AG09319 (cell line): ENCODE results near the gene CASZ1.

Experiments used
- DNase-seq: peaks from one replicate; pipeline ENCODE4 v3.0.0-alpha.2; 2010; ENCODE audit warnings: low read depth; ENCODE audit errors: extremely low read depth
- TF ChIP-seq, protein P1 (sequence below): IDR thresholded peaks from 2 replicates; pipeline ENCODE4 v1.5.1; 2011; ENCODE audit warnings: low read depth, mild to moderate bottlenecking, inconsistent platforms, low read length, moderate library complexity

Gene CASZ1

DNA sequence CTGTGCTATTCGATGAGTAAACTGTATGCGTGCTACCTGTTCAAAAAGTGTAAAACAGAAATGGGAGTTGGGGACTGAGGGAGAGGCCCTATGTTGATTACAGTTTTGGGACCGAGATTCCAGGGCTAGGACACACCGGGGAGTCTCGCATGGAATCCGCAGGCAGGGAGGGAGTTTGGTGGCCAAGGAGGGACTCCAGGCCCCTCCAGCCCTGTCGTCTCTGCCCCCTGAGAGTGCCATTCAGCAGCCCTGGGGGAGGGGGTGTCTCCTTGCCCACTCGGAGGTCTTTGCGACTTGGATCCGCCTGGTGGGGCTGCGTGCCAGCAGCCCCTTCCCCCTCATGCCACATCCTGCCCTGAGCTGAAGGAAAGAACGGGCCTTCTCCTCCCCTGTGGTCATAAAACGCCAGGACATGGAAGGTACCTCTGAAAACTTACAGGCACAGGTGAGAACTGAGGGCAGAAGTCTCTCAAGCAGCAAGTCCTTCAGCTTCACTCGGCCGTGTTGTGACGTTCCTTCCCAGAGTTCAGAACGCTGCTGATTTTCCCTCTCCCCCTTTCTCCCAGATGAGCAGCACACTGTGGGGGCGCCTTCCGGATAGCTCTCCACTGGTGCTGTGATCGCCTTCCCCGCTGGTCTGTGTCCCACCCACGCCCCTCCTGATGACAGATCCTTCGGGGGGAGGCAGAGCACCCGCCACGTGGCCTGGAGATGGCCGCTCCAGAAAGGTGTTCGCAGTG, 180.3 kb downstream of the CASZ1 start:
- TF ChIP-seq, protein P1, sequence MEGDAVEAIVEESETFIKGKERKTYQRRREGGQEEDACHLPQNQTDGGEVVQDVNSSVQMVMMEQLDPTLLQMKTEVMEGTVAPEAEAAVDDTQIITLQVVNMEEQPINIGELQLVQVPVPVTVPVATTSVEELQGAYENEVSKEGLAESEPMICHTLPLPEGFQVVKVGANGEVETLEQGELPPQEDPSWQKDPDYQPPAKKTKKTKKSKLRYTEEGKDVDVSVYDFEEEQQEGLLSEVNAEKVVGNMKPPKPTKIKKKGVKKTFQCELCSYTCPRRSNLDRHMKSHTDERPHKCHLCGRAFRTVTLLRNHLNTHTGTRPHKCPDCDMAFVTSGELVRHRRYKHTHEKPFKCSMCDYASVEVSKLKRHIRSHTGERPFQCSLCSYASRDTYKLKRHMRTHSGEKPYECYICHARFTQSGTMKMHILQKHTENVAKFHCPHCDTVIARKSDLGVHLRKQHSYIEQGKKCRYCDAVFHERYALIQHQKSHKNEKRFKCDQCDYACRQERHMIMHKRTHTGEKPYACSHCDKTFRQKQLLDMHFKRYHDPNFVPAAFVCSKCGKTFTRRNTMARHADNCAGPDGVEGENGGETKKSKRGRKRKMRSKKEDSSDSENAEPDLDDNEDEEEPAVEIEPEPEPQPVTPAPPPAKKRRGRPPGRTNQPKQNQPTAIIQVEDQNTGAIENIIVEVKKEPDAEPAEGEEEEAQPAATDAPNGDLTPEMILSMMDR: no peak
- no peak for DNase-seq

DNA sequence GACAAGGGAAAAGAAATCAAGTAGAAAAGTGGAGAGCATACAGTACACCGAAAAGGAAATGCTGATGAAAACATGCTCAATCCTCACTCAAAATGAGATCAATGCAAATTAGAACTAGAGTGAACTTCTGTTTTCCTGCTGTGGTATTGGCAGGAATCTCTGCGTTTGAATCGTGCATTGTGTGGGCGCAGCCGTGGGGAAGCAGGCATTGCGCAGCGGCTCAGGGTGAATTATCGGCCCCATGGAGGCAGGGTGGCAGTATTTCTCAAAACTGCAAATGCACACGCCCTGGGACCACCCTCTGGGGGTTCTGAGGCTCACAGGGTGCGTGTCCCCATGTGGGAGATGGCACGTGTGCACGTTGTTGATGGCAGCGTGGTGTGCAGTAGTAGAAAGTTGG, 181.1 kb downstream of the CASZ1 start:
- TF ChIP-seq, protein P1: no peak
- DNase-seq: no peak

DNA sequence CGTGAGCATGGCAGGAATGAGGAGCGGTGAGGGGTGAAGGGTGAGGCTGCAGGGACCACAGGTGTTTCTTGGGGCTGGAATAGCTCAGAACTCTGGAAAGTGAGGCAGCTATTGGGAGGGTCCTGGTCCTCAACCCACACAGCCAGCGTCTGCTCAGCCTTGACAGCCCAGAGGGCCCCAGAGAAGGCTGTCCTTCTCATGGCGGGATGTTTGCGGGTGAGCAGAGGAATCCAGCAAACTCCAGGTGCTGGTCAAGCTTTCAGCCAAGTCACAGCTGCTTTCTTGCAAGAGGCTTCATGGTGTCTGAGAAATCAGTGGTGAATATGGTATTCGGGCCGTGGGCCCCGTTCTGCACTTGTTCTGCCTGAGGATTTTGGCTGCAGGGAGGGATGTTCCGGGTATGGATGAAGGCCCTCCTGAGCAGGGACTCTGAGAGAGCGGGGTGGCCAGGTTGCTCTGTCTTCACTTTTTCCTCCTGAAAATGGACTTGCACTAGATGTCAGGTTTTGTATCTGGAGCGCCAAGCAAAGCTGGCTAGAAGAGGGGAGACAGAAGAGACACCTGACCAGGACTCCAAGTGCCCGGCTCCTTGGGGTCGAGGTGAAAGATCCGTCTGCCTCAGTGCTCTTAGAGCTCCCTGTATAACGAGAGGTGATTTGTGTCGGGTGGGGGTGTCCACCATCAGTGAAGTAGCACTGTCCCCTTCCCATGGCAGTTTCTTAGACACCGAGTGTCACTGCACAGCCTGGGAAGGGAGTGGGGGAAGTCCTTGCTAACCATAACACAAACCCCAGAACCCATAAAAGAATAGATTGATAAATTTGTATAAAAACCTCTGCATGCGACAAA, 181.8 kb downstream of the CASZ1 start:
- TF ChIP-seq, protein P1: no peak
- no peak for DNase-seq

DNA sequence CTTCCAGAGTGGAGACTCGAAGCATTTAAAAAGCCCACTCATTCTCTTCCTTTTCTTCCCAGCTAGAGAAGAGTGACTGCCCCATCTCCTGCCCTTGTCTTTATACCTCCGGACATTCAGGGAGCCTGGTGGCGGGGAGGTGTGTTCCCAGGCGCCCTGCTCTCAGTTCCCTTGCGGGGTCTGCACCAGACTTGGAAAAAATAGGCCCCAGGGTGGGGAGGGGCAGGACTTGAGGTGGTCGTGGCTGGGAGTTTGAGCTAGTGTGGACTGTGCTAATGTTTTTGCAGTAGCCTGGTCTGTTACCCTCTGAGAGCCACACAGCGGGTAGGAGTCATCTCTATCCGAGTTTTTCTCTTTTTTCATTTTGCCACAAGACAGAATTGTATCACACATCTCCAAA, 182.6 kb downstream of the CASZ1 start:
- TF ChIP-seq, protein P1: no peak

DNA sequence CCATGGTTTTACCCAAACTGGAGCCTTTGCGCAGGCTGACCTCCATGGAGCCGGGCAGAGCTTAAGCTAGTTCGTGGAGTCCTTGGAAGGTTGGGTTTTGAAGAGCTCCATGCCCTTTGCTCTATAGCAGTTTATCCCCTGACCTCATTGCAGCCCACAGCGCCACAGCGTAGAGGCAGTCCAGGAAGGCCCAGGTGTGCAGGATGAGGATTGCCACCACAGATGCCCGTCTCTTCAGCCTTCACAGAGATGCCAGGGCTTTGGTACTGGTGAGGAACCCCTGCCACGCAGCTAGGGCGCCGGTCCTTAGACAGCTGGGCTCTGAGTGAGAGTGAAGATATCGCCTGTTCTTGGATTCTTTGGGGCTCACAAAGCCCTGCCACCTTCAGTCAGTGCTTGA, 183.1 kb downstream of the CASZ1 start:
- TF ChIP-seq, protein P1: no peak
- no peak for DNase-seq

More for the DNA sequence above, 182.6 kb downstream of the CASZ1 start:
- no peak for DNase-seq

DNA sequence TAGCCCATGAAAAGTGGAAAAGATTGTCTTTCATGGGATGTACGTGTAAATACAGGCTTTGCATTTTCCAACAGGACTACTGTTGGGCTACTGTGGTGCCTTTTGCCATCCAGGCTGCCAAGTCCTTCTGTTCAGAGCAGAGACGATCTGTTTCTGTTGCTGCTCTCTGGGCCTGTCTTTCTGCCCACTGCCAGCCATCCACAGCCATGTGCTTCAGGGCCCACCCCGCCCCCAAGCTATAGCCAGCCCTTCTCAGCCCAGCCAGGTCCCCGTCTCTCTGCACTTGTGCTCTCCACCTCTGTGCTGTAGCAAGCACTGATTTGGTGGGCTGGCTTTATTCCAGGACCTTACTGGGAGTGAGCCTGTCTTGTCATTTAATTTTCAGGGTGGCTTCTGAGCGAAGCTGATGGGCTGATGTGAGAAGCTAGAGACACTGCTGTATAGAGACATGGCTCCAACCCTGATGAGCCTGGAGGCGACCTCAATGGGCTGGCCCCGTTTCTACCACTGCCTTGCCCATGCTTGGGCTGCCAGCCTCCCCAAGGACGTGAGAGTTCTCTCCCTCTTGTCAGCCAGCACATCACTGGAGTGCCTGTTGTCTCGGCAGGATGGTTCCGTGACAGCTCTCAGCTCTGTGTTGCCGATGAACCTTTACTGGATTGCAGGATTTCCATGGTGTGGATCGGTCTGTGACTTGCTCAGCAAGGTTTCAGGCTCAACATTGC, 183.8 kb downstream of the CASZ1 start:
- DNase-seq: no peak

More for the DNA sequence above, 183.8 kb downstream of the CASZ1 start:
- TF ChIP-seq, protein P1: no peak
